Stimulated activated CD8-positive, alpha-beta memory T cell treated with anti-CD3 and anti-CD28 coated beads, Interleukin-4, amount 100 ng/mL, for 4 hours (primary cell): ENCODE measurements around the gene BMPR1B.

Source experiments
- DNase-seq, 2 donors: peaks; one replicate each; pipeline ENCODE4 v3.0.0-alpha.2; 2020; ENCODE audit warnings: low read depth in 2 of 2, low spot score in 1 of 2

The BMPR1B gene

DNA sequence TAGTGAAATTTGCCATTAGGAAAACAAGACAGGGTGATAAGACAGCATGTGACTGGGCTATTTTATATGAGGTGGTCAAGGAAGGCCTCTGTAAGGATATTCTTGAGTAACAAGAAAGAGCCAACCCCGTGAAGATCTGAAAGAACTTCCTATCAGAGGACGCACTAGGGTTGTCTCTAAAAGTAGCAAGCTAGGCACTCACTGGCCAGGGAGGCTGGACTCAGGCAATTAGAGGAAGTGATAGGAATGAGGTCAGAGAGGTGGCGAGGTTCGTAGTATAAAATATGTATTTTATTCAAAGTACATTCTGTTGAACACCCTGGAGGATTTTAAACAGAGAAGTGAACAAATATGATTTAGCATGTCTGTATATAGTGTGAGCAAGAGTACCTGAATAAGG is 4.6 kb downstream of the BMPR1B start:
- DNase-seq: no peak

DNA sequence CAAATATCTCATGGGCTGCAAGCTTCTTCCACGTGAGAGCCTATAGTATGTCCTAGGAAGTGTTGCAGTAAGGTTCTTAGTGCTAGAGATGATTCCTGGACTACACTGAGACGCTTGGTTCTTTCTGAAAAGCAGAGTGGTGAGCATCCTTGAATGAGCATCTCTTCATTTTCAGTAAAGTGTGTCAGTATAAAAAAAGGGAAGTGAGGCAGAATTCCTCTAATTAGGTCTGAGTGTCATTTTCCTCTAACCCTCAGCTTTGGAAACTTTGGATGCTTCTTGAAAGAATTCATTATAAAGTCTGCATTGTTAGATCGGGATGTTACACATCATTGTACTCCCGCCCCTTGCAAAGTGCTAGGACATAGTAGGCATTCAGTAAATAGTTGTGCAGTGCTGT is 5.2 kb downstream of the BMPR1B start:
- DNase-seq: no peak

DNA sequence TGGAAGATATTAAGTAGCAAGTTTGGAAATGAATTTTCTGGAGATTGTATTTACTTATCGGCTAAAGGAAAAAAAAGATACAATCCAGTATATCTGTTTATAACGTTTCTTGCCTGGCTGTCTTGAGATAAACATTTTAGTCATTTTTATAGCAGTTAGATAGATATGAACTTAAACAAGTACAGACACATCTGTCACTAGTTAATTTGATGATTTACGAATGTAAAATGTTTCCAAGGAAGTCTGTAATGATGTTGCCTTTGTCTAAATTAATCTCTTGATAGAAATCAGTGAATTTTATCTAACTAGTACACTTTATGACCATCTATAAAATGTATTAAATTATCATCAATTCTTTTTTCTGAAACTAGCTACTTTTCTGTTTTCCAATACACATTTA is 5.7 kb downstream of the BMPR1B start:
- no peak for DNase-seq

DNA sequence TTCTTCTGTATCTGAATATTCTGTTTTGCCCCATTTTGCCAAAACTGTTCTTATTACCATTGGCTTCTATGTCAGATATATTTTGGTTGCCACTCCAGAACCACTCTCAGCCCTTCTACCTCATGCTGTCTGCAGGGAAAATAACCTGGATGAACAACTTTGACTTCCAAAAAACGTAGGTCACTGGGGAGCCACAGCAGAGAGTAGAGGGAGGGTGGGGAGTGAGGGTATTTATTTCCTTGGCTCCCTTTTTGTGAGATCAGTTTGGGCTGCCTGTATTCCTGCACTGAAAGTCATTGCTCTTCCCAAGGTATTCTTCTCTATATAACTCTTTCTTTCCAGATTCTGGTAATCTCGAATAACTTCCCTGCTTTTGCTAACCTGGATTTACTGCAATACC is 6.3 kb downstream of the BMPR1B start:
- no peak for DNase-seq

DNA sequence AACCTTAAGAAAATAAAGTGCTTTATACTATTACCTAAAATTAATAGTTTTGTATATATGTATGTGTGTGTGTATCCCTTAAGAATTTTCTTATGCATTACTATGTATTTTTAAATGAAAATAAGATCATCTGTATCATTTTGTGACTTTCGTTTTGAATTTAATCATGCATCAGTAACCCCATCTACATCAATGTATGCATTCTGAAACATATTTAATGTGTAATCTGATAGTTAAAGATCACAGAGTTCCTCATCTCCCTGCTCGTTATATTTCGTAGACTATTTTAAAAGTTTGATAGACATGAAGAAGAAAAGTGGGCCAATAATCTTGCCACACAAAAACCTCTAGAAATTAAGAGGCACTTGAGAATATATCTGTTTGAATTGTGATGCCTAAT is 7.4 kb downstream of the BMPR1B start:
- no peak for DNase-seq

DNA sequence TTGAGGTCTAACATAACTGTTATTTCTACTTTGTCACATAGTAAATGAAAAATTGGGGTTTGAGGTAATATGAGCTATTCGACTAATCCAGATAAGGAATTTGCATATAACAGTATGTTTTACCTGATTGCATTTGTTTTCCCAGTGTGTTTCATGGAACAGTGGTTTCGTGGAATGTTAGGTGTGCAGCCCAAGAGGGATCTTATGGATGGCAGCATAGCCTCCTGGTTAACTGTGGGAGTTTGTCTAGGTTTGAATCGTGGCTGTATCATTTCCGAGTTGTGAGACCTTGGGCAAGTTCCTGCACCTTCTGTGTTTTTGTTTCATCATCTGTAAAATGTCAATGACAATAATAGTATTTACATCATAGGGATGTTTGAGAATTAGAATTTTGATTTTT is 7.9 kb downstream of the BMPR1B start:
- DNase-seq: no peak

DNA sequence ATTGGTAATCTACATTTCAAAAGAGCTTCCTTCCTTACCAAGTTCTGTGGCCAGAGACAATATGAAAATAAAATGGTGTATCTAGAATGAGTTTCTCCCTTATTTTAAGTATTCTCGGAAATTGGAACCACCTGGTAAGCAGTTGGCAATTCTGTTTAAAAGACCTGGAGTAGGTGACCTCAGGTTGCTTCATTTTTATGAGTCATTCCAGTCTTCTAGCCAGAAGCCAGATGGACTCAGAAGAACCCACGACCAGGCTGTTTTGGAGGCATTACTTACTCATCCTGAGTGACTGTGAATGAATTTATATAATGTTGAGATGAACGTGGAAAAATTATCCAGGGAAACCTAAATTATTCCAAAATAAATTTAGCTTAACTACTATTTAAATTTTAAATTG is 9.1 kb downstream of the BMPR1B start:
- no peak for DNase-seq

DNA sequence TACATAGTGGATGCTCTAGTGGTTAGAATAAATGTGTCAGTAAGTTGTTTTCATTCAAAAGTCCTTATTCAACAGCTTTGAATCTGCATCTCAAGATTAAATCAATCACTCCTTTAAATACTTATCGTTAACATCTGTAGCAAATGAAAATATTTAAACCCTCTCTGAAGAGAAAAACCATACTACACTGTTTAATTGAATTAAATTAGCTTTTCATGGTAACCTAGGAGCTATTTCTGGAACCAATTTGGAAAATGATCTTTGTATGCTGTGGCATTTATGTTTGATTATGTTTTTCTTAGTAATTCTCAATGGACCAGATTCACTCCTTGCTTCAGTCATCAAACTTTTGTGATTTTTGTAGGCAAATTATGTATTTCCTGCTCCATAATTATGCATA is 9.7 kb downstream of the BMPR1B start:
- no peak for DNase-seq

DNA sequence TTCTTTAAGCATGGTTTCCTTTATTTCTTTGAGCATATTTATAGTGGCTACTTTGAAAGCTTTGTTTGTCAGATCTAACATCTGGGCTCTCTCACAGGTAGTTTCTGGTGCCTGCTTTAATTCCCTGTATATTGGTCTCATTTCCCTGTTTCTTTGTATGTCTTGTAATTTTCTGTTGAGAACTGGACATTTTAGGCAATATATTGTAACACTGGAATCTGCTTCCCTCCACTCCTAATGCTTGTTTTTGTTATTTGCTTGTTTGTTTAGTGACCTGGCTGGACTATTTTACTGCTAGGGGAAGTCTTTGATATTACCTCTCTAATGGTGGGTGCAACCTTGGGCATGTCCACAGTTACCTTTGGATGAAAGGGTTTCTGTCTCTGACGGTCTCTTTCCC is 25.0 kb downstream of the BMPR1B start:
- no peak for DNase-seq

DNA sequence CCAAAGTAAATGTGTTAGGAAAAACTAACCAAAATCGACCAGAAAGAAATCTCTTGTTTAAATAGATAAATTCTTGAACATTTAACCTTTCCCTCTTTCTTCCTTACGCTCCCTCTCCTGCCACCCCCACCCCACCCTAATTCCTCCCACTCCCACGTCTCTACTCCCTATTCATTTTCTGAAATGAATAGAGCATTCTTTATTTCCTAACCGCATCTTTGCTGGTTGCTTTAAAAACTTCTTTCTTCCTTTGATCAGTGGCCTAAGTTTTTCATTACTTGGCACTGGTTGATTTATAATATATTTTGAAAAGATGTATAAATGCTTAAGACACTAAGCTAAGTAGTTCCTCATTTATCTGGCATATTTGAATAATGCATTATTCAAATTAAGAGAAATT is 33.9 kb downstream of the BMPR1B start:
- DNase-seq: no peak

DNA sequence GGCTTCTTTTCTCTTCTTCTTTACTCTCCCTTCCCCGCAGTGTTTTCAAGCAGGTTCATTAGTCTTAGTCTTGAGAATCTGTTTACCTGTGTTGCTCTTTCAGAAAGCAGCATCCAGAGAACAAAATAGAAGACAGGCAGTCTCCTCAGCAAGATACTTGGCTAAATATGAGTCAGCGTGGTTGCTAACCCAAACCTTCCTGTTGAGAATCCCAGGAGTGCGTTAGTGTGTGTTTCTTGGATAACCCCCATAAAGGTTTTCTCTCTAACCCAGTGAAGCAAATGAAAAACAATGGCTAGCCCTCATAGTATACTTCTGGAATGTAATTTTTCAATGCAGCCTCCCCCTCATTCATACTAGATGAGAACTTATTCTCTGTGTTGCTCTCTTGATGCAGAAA is 41.1 kb downstream of the BMPR1B start:
- no peak for DNase-seq

DNA sequence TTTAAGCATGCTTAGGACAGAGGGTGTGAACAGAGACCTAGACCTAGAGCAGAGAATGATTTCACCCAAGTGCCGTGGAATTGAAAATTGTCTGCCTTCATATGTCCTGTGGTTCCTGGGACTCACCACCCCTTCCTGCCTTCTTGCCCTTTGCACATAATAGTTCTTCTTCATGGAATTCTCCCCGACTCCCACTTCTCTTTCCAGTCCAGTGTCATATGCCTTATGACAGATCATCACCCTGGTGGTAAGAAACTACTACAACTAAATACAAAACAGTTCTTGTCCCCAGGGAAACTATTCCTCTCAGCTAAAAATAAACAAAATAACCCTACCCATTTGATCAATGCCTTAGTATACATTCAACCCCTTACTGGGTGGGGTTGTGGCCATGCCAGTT is 43.3 kb downstream of the BMPR1B start:
- no peak for DNase-seq

DNA sequence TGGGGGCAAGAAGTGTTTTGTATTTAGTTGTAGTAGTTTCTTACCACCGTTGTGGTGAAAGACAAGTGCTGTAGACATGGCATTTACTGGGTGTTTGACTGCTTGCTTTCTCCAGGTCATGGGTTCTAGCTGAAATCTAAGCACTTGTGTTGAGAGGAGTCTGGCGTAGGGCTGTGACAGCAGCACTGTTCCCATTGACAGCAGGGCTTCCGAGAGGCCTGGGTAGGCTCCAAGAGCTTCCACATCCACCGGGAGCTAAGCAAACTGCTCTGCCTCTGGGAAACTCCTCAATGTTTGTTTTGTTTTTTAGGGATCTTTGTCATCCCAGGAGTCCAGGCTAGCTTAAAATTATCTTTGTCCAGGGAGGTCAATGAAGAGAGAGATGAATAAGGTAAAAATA is 44.3 kb downstream of the BMPR1B start:
- no peak for DNase-seq

DNA sequence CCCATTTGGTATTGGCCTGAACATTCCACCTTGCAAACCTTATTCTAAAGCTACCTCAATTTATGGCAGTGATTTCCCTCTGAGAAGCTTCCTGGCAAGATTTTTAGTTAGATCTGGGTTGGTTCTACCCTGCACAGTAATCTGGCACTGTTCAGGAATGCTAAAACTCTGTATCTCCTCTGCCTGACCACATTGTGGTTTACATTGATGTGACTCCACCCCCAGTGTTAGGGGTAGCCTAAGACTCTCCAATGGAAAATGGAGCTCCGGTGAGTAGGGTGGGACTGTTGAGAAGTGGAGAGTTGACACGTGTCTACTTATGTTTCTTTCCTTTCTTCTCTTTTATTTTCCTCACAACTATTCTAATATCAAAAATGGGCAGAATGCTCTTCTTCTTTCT is 45.4 kb downstream of the BMPR1B start:
- DNase-seq: no peak

DNA sequence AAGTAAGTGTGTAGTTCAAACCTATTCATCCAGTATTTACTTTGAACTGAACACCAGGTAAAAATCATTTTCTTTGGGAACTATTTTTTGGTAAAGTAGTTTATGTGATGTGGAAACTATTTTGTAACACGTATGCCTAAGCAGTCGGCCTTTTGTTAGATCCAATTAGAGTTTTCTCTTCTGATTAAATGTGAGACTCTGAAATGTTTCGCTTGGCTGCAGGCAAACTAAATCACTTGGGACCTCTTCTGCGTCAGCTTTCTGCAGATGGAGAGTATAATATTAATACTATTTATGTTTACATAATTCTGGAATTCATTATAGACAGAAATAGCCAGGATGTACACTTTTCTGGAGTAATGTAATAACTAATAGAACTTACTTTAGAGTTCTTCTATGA is 46.9 kb downstream of the BMPR1B start:
- DNase-seq: no peak

DNA sequence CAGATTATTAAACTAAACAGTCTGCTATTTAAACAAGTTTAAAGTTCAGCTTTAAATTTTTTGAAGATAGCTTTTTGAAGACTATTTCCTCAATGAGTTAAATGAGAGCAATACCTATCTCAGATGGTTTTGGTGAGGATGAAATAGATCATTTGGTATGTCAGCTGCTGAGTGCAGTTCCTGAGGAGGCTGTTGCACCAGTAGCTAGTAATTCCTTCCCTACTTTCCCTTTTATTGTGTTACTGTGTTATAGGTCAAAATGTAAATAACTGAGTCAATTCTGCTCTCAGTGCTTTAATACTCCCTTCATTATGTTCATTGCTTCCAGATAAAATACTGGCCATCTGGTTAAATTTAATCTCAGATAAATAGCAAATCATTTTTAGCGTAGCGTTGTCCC is 48.6 kb downstream of the BMPR1B start:
- DNase-seq: no peak

DNA sequence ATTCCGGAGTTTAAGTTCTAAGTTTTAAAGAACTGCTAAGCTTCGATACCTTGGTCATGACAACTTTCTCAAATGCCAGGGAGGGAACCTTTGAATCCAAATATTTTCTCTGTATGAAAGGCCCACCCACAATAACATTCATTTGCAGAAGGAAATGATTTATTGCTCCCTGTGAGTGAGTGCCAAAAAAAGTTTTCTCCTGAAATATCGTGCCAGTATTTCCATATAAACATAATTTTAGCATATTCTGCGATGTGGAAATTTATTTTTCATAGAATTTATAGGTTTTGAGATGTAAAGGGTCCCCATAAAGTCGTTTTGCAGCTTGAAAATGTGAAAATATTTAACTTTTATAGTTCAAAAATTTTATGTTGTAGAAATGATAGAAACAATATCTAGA is 53.9 kb downstream of the BMPR1B start:
- no peak for DNase-seq

DNA sequence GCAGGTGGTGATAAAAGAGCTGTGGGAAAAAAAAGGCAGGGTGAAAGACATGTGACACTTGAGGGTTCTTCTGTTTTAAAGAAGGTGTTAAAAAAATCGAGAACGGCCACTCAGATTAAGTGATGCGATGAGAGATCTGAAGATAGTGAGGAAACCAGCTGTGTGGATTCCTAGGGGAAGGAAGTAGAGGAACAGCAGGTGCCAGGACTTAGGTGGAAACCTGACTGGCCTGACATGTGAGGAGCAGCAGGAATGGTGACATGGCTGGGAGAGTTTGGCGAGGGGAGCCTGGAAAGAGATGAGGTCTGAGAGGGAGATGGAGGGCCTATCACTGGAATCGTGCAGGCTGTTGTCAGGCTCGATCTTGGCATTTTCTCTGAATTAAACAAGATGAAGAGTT is 55.5 kb downstream of the BMPR1B start:
- no peak for DNase-seq

DNA sequence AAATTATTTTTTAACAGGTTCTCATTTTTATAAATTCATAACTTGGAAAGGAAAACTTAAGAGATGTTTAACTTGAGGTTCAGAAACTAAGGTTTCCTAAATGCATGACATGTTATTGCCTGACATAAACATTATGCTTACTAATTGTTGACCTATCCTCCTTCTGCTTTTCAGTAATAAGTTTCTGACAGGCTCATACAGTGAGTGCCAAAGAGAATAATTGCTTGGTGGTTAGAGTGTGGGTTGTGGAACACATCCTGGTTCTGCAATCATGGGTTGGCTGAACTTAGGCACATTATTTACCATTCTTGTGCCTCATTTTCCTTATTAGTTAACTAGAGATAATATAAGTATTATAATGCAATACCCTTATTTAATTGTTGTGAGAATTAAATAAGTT is 56.5 kb downstream of the BMPR1B start:
- DNase-seq: no peak

DNA sequence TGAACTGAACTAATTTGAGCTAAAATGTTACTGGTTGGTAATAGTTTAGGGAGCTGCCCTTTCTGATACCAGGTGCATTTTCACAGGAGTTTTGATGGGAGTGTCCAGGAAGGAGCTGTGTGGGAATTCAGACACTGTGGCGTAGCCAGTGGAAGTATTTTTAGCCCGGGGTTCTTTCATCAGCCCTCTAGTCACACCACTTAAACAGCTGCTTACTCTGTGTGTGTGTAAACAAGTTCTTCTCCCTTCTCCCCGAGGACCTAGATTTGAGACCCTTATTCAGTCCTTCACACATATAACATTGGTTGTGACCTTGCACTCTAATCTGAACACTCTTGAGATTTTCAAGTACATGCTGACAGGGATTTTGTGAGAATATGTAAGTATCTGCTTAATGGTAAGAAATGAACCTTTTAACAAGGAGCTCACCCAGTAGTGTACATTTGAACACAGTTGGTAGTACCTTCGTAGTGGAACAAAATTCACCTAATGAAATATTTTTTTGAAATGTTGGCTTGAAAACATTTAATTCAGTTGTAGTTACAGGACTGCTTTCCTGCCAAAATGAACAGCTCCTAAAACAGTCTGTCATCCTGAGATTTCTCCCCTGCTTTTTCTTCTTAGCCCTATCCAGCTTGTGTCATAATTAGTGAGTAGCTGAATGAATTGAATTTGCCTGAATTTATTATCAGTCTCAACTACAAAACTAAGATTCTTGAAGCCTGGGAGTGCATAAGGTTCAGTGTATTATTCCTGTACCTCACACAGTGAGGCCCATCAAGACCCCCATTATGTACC is 61.8 kb downstream of the BMPR1B start:
- DNase-seq: no peak

DNA sequence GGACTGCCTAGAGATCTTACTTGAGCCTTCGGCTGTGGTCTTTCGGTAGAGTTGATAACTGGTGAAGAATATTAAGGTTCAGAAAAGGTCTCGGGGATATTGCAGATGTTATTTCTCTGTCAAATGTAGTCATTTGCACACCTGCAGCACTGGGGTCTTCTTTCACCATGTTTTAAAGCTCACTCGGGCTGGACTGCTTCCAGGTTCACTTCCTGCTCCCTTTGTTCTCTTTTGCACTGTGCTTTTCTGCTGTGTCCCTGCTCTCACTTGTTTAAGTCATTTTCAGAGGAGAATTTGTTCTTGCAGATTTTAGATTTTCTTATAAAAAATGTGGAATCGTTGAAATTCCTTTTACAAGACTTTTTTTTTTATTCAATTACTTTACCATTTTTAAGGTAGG is 68.5 kb downstream of the BMPR1B start:
- DNase-seq: no peak

DNA sequence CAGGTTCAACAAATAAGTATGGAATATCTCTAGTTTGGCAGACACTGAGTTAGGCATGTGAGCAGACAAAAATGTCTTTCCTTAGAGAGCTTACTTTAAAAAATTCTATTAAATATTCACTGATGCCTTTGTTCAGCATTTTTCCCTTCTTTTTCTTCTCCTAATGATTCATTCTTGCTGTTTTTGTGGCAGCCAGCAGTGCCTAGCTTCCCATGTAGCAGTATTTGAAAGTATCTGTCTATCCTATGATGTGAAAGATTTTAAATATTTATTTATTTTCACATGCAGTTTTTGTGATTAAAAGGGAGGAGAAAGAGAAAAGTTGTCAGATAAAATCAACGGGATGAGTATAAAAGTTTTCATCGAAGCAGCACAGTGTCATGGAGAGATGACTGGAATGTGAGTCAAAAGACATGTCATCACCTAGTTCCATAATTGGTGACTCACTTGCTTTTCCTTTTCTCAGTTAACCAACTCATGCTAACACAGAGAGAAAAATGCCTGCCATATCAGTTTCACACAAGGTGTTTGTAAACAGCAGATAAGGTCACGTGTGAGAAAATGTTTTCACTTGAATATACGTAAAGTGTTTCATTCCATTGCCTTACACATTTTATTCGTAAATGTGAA is 69.8 kb downstream of the BMPR1B start:
- no peak for DNase-seq

DNA sequence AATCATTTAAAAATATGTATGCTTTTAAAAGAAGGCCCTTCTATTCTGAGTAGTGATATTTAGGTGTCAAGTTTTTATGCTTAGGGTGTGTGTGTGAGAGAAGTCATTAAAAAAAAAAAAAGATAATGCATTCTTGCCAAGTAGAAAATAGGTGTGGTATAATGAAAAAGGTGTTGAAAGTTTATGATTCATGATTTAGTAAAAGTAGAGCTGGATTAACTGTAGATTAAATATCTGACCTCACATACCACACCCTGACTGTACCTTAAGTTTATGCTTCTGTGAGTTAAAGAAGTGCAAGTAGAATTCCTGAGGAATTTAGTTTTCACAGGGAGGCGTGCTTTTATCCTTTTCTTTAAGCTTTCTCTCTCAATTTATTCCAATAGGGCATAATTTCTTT is 71.1 kb downstream of the BMPR1B start:
- no peak for DNase-seq
